ENCODE results near the gene ATP8A2. TPM values are rescaled to one million over a fixed set of nuclear protein-coding genes. Genes with fewer than 3 reads are reported as not detected.
A peak's percentile ranks its signal among the peaks of the same experiment; 100 is the strongest.
"Not testable (repeated sequence)": the region's sequence is repeated elsewhere in the genome, so short reads cannot be mapped to it uniquely, and the experiment has no call there.

Gene ATP8A2
- total RNA-seq, 1 donor from 2014 or later = 1.9 TPM

DNA sequence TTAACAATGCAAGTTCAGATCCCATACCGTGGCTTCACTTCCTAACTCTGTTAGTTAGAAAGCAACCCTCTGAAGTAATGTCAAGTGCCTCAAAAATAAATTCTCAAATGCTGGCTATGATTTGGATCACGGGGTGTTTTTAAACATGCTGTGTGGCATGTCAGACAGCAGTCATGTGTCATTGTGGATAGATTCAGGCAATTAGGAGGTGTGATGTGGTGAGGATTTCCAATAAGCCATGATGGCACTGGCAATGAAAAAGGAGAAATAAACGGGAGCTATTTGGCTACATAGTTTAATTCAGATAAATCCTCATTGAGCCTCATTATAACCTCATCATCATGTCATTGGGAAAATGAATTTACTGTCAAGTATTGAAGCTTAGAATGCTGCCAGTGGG, 130.3 kb downstream of the ATP8A2 start:
- TF ChIP-seq, protein P1, sequence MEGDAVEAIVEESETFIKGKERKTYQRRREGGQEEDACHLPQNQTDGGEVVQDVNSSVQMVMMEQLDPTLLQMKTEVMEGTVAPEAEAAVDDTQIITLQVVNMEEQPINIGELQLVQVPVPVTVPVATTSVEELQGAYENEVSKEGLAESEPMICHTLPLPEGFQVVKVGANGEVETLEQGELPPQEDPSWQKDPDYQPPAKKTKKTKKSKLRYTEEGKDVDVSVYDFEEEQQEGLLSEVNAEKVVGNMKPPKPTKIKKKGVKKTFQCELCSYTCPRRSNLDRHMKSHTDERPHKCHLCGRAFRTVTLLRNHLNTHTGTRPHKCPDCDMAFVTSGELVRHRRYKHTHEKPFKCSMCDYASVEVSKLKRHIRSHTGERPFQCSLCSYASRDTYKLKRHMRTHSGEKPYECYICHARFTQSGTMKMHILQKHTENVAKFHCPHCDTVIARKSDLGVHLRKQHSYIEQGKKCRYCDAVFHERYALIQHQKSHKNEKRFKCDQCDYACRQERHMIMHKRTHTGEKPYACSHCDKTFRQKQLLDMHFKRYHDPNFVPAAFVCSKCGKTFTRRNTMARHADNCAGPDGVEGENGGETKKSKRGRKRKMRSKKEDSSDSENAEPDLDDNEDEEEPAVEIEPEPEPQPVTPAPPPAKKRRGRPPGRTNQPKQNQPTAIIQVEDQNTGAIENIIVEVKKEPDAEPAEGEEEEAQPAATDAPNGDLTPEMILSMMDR (IDR thresholded peaks at IDR 0.05) = no peak
- ATAC-seq (no peak), DNase-seq (no peak)
- Histone ChIP-seq H3K36me3 (no peaks in the 10 kb centered on the region), H3K9me3 (no peaks in the 10 kb centered on the region), H3K27ac (no peak overlapping the region), H3K27me3 (peaks cover 8% of the 10 kb centered on the region), H3K4me1 (no peaks in the 10 kb centered on the region), H3K4me3 (no peak overlapping the region)
- intact Hi-C loops (cut with DNase I) = no loop called here

DNA sequence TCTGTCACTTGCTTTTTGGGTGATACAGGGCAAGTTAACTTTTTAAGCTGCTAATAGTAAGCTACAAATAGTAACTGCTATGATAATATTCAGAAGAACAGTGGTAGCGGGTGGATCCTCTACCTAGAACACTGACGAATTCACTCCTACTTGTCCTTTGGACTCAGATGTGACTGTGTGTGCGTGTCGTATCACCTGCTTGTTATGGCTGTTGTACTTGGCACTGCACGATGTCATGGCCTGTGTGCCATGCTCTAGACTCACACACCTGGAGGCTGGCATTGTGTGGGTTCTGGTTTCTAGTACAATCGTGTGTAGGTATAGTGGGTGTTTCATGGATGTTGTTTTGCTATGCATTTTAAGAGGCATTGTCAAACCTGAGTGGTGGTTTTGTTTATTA, 130.8 kb downstream of the ATP8A2 start:
- TF ChIP-seq, protein P1 (IDR thresholded peaks at IDR 0.05) = no peak
- H3K27me3 ChIP-seq = peaks cover 8% of the 10 kb centered on the region
- no peaks in the 10 kb centered on the region for H3K9me3 ChIP-seq
- no peak overlapping the region for H3K27ac ChIP-seq
- intact Hi-C loops (cut with DNase I) = no loop called here
- no peaks in the 10 kb centered on the region for H3K4me1 ChIP-seq
- no peak for ATAC-seq
- DNase-seq = no peak
- H3K36me3 ChIP-seq = no peaks in the 10 kb centered on the region
- H3K4me3 ChIP-seq = no peak overlapping the region

DNA sequence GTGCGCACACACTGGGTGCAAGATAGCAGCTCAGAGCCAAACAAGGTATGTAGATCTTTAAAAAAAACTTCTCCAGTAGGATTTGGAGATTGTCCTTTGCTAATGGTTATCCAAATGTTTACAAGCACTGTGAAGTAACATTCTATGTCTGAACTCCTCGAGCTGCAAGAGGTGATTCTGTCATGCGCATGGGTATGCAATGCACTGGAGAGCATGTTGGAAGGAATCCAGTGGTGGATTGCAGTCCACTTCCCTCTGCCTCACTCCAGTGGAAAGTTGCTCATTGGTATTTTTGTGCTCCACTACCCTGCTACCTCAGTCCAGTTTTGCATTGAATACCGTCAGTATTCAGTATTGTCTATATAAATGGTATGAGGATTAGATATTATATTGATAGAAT, 132.1 kb downstream of the ATP8A2 start:
- no peak for DNase-seq

DNA sequence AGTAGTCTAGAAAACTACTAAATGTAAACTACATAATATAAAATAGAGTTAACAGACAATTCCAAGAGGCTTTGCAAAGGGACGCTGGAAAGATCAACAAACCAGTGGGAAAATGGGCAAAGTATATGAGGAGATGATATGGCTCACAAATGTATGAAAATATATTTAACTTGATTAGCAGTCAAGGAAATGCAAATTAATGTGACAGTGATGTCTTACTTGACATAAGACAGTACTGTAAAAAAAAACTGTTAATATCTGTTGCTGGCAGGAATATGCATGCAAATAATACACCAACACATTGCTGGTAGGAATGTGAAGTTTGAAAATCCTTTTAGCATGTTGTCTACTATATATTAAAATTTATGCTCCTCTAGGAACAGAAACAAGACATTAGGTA, 136.1 kb downstream of the ATP8A2 start:
- TF ChIP-seq, protein P1 (IDR thresholded peaks at IDR 0.05) = no peak
- H3K27ac ChIP-seq = no peak overlapping the region
- DNase-seq (no peak), ATAC-seq (no peak)
- H3K36me3 ChIP-seq = no peaks in the 10 kb centered on the region
- peaks cover 8% of the 10 kb centered on the region for H3K27me3 ChIP-seq
- no peak overlapping the region for H3K4me3 ChIP-seq
- intact Hi-C loops (cut with DNase I) = no loop called here
- no peaks in the 10 kb centered on the region for H3K4me1 ChIP-seq
- H3K9me3 ChIP-seq = no peaks in the 10 kb centered on the region

More for the DNA sequence above, 132.1 kb downstream of the ATP8A2 start:
- Histone ChIP-seq H3K27ac (no peak overlapping the region), H3K27me3 (peaks cover 8% of the 10 kb centered on the region), H3K9me3 (no peaks in the 10 kb centered on the region), H3K4me1 (no peaks in the 10 kb centered on the region), H3K36me3 (no peaks in the 10 kb centered on the region), H3K4me3 (no peak overlapping the region)
- TF ChIP-seq, protein P1 (IDR thresholded peaks at IDR 0.05) = no peak
- intact Hi-C loops (cut with DNase I) = no loop called here
- ATAC-seq = peak; percentile 69

DNA sequence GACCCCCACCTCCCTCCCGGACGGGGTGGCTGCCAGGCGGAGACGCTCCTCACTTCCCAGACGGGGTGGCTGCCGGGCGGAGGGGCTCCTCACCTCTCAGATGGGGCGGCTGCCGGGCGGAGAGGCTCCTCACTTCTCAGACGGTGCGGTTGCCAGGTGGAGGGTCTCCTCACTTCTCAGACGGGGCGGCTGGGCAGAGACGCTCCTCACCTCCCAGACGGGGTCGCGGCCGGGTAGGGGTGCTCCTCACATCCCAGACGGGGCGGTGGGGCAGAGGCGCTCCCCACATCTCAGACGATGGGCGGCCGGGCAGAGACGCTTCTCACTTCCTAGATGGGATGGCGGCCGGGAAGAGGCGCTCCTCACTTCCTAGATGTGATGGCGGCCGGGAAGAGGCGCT, 141.3 kb downstream of the ATP8A2 start:
- H3K27me3 ChIP-seq; H3K9me3 ChIP-seq; ATAC-seq; H3K4me3 ChIP-seq; H3K36me3 ChIP-seq; DNase-seq; intact Hi-C loops (cut with DNase I); H3K27ac ChIP-seq; H3K4me1 ChIP-seq: not testable (repeated sequence)

DNA sequence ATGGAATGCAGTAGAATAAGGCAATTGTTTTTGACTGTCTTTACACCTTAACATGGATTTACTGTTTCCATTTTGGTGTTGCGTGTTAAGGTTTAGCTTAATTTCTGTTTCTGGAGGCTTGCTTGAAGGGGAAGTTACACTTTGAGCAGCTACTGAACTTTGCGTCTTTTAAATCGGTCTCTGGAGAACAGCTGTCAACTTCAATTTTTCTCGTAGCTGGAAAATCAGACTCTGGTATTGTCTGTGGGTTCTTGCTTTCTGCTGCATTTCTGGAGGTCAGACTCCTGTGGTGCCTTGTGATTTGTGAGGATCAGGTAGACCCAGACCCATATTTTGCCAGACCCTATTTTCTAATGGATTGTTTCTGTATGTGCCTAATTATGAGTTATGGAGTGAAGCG, 146.7 kb downstream of the ATP8A2 start:
- no peaks in the 10 kb centered on the region for H3K9me3 ChIP-seq
- ATAC-seq = no peak
- intact Hi-C loops (cut with DNase I) = no loop called here

More for the DNA sequence above, 146.7 kb downstream of the ATP8A2 start:
- Histone ChIP-seq H3K36me3 (no peaks in the 10 kb centered on the region), H3K4me1 (no peaks in the 10 kb centered on the region), H3K4me3 (no peak overlapping the region), H3K27ac (no peak overlapping the region), H3K27me3 (no peaks in the 10 kb centered on the region)
- TF ChIP-seq, protein P1 (IDR thresholded peaks at IDR 0.05) = no peak
- no peak for DNase-seq

Data from upper lobe of right lung (tissue), 1 donor.